ENCODE data around the gene RPGR. TPM values are rescaled to one million over a fixed set of nuclear protein-coding genes. Genes with fewer than 3 reads are reported as not detected.
A peak's percentile ranks its signal among the peaks of the same experiment; 100 is the strongest.

The RPGR gene
- total RNA-seq, 1 donor from 2014 or later = 4.5 TPM

DNA sequence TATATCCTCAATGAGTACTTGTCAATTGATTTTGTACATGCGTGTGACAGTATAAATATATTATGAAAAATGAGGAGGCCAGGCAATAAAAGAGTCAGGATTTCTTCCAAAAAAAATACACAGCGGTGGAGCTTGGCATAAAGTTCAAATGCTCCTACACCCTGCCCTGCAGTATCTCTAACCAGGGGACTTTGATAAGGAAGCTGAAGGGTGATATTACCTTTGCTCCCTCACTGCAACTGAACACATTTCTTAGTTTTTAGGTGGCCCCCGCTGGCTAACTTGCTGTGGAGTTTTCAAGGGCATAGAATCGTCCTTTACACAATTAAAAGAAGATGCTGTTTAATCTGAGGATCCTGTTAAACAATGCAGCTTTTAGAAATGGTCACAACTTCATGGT is 25.1 kb upstream of the RPGR start, which contains the start of gene OTC:
OTC (plus strand) TSS at position 243 of the 400 bp plus-strand sequence; CDS start at position 336, 93 bp downstream.
- Histone ChIP-seq H3K4me3 (no peak within 1 kb of the TSS), H3K27me3 (ENCODE audit: low read depth) (no peaks in the 10 kb centered on the region), H3K27ac (replicated peaks) (no peak within 1 kb of the TSS), H3K4me1 (no peaks in the 10 kb centered on the region), H3K36me3 (no peaks in the 10 kb centered on the region), H3K9me3 (replicated peaks) (no peaks in the 10 kb centered on the region)
- intact Hi-C loops (cut with micrococcal nuclease) = no loop called here
- TF ChIP-seq CTCF (IDR thresholded peaks at IDR 0.05; ENCODE audit: borderline replicate concordance) = no peak
- DNase-seq = no peak

GRCh38 chrX:38351346-38351745 is 24.0 kb upstream of the RPGR start:
- Histone ChIP-seq H3K9me3 (replicated peaks) (no peaks in the 10 kb centered on the region), H3K27ac (replicated peaks) (no peak overlapping the region), H3K4me3 (no peak overlapping the region), H3K4me1 (no peaks in the 10 kb centered on the region), H3K36me3 (no peaks in the 10 kb centered on the region), H3K27me3 (ENCODE audit: low read depth) (no peaks in the 10 kb centered on the region)
- TF ChIP-seq CTCF (IDR thresholded peaks at IDR 0.05; ENCODE audit: borderline replicate concordance) = no peak
- intact Hi-C loops (cut with micrococcal nuclease) = no loop called here
- no peak for DNase-seq

GRCh38 chrX:38347136-38347535 is 19.8 kb upstream of the RPGR start:
- H3K27ac ChIP-seq (replicated peaks) = peak overlapping the region; percentile 27
- H3K4me1 ChIP-seq = no peaks in the 10 kb centered on the region
- TF ChIP-seq CTCF (IDR thresholded peaks at IDR 0.05; ENCODE audit: borderline replicate concordance) = no peak
- no peak for DNase-seq
- no peaks in the 10 kb centered on the region for H3K9me3 ChIP-seq (replicated peaks)
- no peaks in the 10 kb centered on the region for H3K36me3 ChIP-seq
- no peaks in the 10 kb centered on the region for H3K27me3 ChIP-seq (ENCODE audit: low read depth)
- H3K4me3 ChIP-seq = no peak overlapping the region
- intact Hi-C loops (cut with micrococcal nuclease) = no loop called here

- intact Hi-C loops (cut with micrococcal nuclease) = no loop called here
- H3K4me1 ChIP-seq = no peaks in the 10 kb centered on the region
- no peaks in the 10 kb centered on the region for H3K9me3 ChIP-seq (replicated peaks)
- no peak overlapping the region for H3K4me3 ChIP-seq
- H3K27ac ChIP-seq (replicated peaks) = no peak overlapping the region
- no peak for TF ChIP-seq CTCF (IDR thresholded peaks at IDR 0.05; ENCODE audit: borderline replicate concordance)
- H3K36me3 ChIP-seq = no peaks in the 10 kb centered on the region
- no peaks in the 10 kb centered on the region for H3K27me3 ChIP-seq (ENCODE audit: low read depth)
- DNase-seq = no peak
Measured at GRCh38 chrX:38346150-38346549, 18.8 kb upstream of the RPGR start.

GRCh38 chrX:38342853-38343778 is 15.8 kb upstream of the RPGR start:
- Histone ChIP-seq H3K4me1 (no peaks in the 10 kb centered on the region), H3K27ac (replicated peaks) (no peak overlapping the region), H3K36me3 (no peaks in the 10 kb centered on the region), H3K9me3 (replicated peaks) (no peaks in the 10 kb centered on the region), H3K4me3 (no peak overlapping the region), H3K27me3 (ENCODE audit: low read depth) (no peaks in the 10 kb centered on the region)
- intact Hi-C loops (cut with micrococcal nuclease) = no loop called here
- no peak for DNase-seq
- TF ChIP-seq CTCF (IDR thresholded peaks at IDR 0.05; ENCODE audit: borderline replicate concordance) = no peak
